ENCODE measurements around the gene HFE.

The HFE gene

DNA sequence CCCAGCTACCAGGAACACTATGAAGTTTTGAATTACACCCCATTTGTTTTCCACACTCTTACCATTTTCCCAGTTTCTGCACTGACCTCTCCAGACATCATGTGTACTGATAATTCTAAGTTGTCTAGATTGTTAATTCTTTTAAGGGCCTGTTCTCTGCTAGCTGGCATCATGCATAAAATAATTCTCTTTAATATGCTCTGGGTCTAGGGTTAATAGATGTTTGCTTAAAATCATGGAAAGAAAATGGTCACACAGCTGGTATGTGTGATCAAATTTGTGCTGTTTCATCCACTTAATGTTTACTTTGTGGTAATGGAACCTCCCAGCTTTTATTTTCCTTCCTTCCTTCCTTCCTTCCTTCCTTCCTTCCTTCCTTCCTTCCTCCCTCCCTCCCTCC is 49.1 kb downstream of the HFE start:
- no peak for ATAC-seq (replicated peaks; ENCODE audit: extremely low read depth, poor library complexity, severe bottlenecking)
- no peak overlapping the region for H3K27ac Mint-ChIP-seq (ENCODE audit: low read depth)
- H3K4me3 Mint-ChIP-seq = no peak overlapping the region
- H3K4me1 Mint-ChIP-seq = peaks cover 4% of the 10 kb centered on the region
- no peaks in the 10 kb centered on the region for H3K27me3 Mint-ChIP-seq
- no peak for DNase-seq (ENCODE audit: low spot score in 2 of 2)
- peaks cover 3% of the 10 kb centered on the region for H3K36me3 Mint-ChIP-seq (ENCODE audit: insufficient read depth)
- H3K9me3 Mint-ChIP-seq = no peaks in the 10 kb centered on the region

DNA sequence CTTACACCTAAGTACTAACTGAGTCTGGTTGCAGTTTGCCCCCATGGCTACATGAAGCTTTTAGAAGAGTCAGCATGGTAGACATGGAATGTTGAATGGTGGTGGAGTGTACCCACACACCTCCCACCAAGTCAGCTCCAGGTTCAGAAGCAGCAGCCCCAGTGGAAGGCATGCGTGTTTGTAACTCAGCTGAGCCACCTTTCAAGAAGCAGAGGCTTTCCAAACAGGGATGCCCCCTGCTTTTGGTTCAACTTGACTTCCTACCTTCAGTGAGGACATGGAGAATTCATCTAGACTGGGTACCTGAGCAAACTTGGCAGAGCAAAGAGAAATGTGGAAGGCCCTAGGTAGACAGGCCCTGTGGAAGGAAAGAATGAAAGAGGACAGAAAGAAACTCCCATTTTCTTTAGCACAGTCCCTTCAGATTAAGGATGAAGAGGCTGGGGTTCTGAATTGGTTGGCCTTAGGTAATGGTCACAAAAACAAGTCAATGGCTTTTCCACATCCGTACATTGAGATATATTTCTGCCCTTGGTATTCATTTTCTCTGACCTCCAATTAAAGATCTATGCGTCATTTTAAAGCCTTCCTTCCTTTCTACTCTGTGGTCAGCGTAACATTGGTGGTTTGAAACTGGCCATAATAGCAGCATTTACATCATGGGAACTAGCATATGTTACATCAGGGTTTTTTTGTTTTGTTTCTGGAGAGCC is 53.2 kb downstream of the HFE start:
- H3K4me1 Mint-ChIP-seq = no peaks in the 10 kb centered on the region
- H3K27me3 Mint-ChIP-seq = no peaks in the 10 kb centered on the region
- H3K36me3 Mint-ChIP-seq (ENCODE audit: insufficient read depth) = no peaks in the 10 kb centered on the region
- H3K27ac Mint-ChIP-seq (ENCODE audit: low read depth) = no peak overlapping the region
- DNase-seq (ENCODE audit: low spot score in 2 of 2) (no peak), ATAC-seq (replicated peaks; ENCODE audit: extremely low read depth, poor library complexity, severe bottlenecking) (no peak)
- no peaks in the 10 kb centered on the region for H3K9me3 Mint-ChIP-seq
- H3K4me3 Mint-ChIP-seq = no peak overlapping the region

DNA sequence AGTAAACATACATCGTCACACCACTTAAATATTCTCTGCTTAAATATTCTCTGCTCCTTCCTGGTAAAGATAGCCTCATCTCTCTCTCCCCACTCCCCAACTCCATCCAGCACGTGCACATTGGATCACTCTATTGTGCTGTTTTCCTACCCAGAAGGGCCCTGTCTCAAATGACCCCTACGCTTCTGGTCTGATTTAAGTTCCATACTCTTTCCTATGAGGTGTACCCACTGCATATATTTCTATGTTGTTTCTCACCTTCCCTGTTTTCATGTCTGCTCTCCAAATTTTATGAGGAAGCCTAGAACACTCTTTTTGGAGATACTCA is 53.7 kb downstream of the HFE start:
- no peak for ATAC-seq (replicated peaks; ENCODE audit: extremely low read depth, poor library complexity, severe bottlenecking)
- H3K9me3 Mint-ChIP-seq = no peaks in the 10 kb centered on the region

DNA sequence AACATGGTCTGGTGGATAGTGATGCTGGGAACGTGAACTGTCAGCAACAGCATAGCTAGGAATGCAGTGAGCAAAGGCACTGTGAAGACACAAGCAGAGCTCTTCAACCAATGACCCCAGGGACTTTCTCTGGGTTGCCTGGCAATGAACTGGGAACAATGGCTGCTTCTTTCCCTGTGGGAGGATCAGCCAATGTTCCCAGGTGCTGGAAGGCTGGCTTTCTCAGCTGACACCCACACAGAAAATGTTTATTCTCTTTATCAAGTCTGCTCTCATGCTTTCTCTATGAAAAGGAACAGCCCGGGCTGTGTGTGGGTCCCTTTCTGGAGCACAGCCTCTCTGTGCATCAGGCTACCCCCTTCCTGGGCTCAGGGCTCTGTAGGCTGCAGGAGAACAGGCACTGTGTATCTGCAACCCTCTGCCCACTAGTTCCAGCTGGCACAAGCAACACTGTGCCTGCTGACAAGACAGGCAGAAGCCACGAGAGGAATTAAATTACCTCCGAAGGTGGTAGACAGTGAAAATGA is 54.2 kb downstream of the HFE start:
- ATAC-seq (replicated peaks; ENCODE audit: extremely low read depth, poor library complexity, severe bottlenecking) (no peak), DNase-seq (ENCODE audit: low spot score in 2 of 2) (no peak)
- Mint-ChIP-seq H3K9me3 (no peaks in the 10 kb centered on the region), H3K4me3 (no peak overlapping the region), H3K27ac (ENCODE audit: low read depth) (no peak overlapping the region), H3K36me3 (ENCODE audit: insufficient read depth) (no peaks in the 10 kb centered on the region), H3K27me3 (no peaks in the 10 kb centered on the region), H3K4me1 (no peaks in the 10 kb centered on the region)

More for the DNA sequence above, 53.7 kb downstream of the HFE start:
- no peak overlapping the region for H3K4me3 Mint-ChIP-seq
- no peaks in the 10 kb centered on the region for H3K36me3 Mint-ChIP-seq (ENCODE audit: insufficient read depth)
- no peaks in the 10 kb centered on the region for H3K27me3 Mint-ChIP-seq
- no peak overlapping the region for H3K27ac Mint-ChIP-seq (ENCODE audit: low read depth)
- H3K4me1 Mint-ChIP-seq = no peaks in the 10 kb centered on the region
- no peak for DNase-seq (ENCODE audit: low spot score in 2 of 2)

DNA sequence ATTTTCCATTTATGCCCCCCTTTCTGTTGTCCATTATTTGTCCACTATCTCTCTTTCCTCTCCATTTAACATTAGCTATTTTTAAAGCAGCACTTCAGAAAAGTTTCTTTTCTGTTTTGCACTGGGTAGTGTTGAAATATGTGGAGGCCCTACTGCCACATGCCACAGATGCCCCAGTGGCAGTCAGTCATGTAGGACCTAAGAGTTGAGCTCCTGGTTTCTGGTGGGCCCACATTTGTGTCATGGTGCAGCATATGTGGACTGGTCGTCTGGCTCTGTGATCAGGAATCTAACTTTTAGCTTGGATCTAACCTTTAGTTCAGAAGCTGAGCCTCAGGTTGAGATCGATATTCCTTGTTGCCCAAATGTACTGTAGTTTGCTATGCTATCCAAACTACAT is 54.8 kb downstream of the HFE start:
- H3K36me3 Mint-ChIP-seq (ENCODE audit: insufficient read depth) = no peaks in the 10 kb centered on the region
- H3K9me3 Mint-ChIP-seq = no peaks in the 10 kb centered on the region
- ATAC-seq (replicated peaks; ENCODE audit: extremely low read depth, poor library complexity, severe bottlenecking) (no peak), DNase-seq (ENCODE audit: low spot score in 2 of 2) (no peak)
- H3K27me3 Mint-ChIP-seq = no peaks in the 10 kb centered on the region
- no peak overlapping the region for H3K27ac Mint-ChIP-seq (ENCODE audit: low read depth)
- H3K4me1 Mint-ChIP-seq = no peaks in the 10 kb centered on the region
- H3K4me3 Mint-ChIP-seq = no peak overlapping the region
